ENCODE measurements around the gene REEP1. TPM values are rescaled to one million over a fixed set of nuclear protein-coding genes. Genes with fewer than 3 reads are reported as not detected.

The REEP1 gene
- total and polyA plus RNA-seq, 2 of the 13 experiments (the other 11 are each of a cell fraction or from before 2014, with no cell fraction given) = 0.27 TPM; not detected in 1

DNA sequence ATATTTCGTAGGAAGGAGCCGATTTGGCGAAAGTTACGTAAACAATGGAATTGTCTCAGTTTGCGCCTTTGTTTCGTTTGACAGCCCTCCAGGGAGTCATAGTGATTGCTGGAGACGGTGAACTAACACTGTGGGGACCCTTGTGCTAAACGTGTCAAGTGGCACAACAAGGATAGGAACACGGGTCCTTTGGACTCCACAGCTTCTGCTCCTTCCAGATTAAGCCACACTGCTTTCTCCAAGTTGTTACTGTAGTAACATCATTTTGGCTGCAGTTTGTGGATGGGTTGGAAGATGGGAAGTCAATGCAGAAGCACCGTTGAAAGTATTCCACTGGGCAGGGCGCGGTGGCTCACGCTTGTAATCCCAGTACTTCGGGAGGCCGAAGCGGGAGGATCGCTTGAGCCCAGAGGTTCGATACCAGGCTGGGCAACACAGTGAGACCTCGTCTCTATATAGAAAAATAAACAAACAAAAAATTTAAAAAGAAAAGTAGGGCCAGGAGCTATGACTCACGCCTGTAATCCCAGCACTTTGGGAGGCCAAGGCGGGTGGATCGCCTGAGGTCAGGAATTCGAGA lies 141.5 kb downstream of the REEP1 start (continued):
- TF ChIP-seq, protein P1, sequence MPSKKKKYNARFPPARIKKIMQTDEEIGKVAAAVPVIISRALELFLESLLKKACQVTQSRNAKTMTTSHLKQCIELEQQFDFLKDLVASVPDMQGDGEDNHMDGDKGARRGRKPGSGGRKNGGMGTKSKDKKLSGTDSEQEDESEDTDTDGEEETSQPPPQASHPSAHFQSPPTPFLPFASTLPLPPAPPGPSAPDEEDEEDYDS (CRISPR knock-in tag; IDR thresholded peaks at IDR 0.05) = no peak
- no peak for TF ChIP-seq FOSL1 (CRISPR knock-in tag; IDR thresholded peaks at IDR 0.05; ENCODE audit: borderline replicate concordance)
- no peak for TF ChIP-seq KLF13 (CRISPR knock-in tag; IDR thresholded peaks at IDR 0.05)
- TF ChIP-seq CHD2 (IDR thresholded peaks at IDR 0.05; ENCODE audit: low read depth, low read length) = no peak
- TF ChIP-seq ZNF446 (CRISPR knock-in tag; IDR thresholded peaks at IDR 0.05) = no peak
- TF ChIP-seq, protein P2, sequence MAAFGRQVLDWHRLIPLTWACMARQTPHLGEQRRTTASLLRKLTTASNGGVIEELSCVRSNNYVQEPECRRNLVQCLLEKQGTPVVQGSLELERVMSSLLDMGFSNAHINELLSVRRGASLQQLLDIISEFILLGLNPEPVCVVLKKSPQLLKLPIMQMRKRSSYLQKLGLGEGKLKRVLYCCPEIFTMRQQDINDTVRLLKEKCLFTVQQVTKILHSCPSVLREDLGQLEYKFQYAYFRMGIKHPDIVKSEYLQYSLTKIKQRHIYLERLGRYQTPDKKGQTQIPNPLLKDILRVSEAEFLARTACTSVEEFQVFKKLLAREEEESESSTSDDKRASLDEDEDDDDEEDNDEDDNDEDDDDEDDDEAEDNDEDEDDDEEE (CRISPR knock-in tag; IDR thresholded peaks at IDR 0.05) = peak; percentile 70; the same call in 1 of the 2 replicates
- no peak for TF ChIP-seq POLR2AphosphoS2 (IDR thresholded peaks at IDR 0.05; ENCODE audit: low read depth, low read length)
- TF ChIP-seq SRY (CRISPR knock-in tag; IDR thresholded peaks at IDR 0.05) = no peak
- TF ChIP-seq ZNF44 (CRISPR knock-in tag; IDR thresholded peaks at IDR 0.05) = 0 out of 2 replicates have a peak, but pooled peaks have one; percentile 30
- no peak for TF ChIP-seq ETV5 (CRISPR knock-in tag; IDR thresholded peaks at IDR 0.05; ENCODE audit: borderline replicate concordance)
- TF ChIP-seq ATM (IDR thresholded peaks at IDR 0.05; ENCODE audit: borderline replicate concordance) = no peak
- TF ChIP-seq, protein P3, sequence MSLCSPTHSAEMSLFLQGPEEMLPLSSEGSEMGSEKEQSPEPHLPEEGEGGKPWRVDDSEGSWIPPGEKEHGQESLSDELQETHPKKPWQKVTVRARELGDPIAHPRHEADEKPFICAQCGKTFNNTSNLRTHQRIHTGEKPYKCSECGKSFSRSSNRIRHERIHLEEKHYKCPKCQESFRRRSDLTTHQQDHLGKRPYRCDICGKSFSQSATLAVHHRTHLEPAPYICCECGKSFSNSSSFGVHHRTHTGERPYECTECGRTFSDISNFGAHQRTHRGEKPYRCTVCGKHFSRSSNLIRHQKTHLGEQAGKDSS (CRISPR knock-in tag; IDR thresholded peaks at IDR 0.05; ENCODE audit: borderline replicate concordance, low read depth) = 0 out of 2 replicates have a peak, but pooled peaks have one; percentile 21
- no peak for TF ChIP-seq HNF4G (IDR thresholded peaks at IDR 0.05; ENCODE audit: borderline replicate concordance, low read depth, low read length)
- TF ChIP-seq HNF4G (CRISPR knock-in tag; IDR thresholded peaks at IDR 0.05; ENCODE audit: borderline replicate concordance, low read depth) = 0 out of 2 replicates have a peak, but pooled peaks have one; percentile 16
- TF ChIP-seq SOX6 (IDR thresholded peaks at IDR 0.05) = no peak
- TF ChIP-seq SOX6 (CRISPR knock-in tag; IDR thresholded peaks at IDR 0.05) = no peak
- TF ChIP-seq, protein P4, sequence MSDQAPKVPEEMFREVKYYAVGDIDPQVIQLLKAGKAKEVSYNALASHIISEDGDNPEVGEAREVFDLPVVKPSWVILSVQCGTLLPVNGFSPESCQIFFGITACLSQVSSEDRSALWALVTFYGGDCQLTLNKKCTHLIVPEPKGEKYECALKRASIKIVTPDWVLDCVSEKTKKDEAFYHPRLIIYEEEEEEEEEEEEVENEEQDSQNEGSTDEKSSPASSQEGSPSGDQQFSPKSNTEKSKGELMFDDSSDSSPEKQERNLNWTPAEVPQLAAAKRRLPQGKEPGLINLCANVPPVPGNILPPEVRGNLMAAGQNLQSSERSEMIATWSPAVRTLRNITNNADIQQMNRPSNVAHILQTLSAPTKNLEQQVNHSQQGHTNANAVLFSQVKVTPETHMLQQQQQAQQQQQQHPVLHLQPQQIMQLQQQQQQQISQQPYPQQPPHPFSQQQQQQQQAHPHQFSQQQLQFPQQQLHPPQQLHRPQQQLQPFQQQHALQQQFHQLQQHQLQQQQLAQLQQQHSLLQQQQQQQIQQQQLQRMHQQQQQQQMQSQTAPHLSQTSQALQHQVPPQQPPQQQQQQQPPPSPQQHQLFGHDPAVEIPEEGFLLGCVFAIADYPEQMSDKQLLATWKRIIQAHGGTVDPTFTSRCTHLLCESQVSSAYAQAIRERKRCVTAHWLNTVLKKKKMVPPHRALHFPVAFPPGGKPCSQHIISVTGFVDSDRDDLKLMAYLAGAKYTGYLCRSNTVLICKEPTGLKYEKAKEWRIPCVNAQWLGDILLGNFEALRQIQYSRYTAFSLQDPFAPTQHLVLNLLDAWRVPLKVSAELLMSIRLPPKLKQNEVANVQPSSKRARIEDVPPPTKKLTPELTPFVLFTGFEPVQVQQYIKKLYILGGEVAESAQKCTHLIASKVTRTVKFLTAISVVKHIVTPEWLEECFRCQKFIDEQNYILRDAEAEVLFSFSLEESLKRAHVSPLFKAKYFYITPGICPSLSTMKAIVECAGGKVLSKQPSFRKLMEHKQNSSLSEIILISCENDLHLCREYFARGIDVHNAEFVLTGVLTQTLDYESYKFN (CRISPR knock-in tag; conservative IDR thresholded peaks at IDR 0.05) = no peak
